GM18909 (cell line): Measurements from ENCODE around the gene VMO1.

ENCODE experiments used
- ATAC-seq: cut with Tn5 transposase; IDR thresholded peaks from one replicate; pipeline ENCODE4 v1.9.1; 2021; ENCODE audit warnings: mild to moderate bottlenecking; ENCODE audit not compliant: unreplicated experiment, poor library complexity

Gene VMO1

DNA sequence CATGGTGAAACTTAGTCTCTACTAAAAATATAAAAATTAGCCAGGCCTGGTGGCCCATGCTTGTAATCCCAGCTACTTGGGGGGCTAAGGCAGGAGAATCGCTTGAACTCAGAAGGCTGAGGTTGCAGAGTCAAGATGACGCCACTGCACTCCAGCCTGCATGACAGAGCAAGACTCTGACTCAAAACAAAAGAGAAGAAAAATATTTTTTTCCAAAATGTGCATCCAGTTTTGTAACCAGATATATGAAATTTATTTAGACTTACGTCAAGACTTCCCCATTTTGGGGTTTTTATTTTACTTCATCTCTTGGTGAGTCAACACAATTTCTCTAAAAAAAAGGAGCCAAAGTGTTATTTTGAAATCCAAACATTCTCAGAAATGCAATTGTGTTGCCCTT, 20.0 kb downstream of the VMO1 start:
- ATAC-seq: no peak

DNA sequence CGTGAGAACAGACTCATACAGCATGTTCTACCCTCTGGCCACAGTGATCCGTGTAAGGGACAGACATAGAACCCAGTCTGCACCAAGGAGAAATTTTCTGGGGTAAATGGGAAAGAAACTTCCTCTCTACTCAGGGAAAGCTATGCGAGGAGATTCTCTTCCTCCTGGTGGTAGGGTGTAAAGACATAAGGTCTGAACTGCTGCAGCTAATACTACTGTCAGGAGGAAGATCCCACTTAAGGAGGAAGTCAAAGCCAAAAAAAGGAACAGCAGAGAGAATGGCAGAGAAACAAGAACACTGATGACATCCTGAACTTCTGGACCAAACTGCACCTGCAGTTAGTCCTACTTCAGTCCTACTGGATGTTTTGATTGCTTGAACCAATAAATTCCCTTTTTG, 21.6 kb downstream of the VMO1 start:
- ATAC-seq: no peak

DNA sequence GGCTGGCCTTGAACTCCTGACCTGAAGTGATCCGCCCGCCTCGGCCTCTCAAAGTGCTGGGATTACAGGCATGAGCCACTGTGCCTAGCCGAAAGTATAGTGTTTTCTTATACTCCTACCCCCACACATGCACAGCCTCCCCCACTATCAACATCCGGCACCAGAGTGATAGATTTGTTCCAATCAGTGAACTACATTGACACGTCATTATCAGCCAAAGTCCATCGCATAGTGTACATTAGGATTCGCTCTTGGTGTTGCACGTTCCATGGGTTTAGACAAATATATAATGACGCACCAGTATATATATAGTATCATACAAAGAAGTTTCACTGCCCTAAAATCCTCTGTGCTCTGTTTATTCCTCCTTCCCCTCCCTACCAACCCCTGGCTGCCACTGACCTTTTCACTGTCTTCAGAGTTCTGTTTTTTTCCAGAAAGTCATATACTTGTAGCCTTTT, 26.4 kb downstream of the VMO1 start:
- ATAC-seq: no peak

DNA sequence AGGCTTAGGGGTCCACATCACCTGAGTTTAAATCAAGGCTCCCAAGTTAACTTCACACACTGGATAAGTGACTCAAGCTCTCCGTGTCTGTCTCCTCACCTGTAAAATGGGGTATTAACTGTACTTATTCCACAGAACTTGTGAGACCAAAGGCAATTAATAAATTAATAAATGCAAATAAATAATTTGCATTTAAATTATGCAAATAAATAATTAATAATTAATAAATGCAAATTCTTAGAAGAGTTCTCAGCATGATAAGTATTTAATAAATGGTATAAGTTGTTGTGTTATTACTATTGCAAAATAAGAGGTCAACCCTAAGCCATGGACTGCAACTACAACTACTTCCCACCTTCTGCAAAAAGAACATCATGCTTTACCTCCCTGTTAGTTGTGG, 32.8 kb downstream of the VMO1 start:
- no peak for ATAC-seq

DNA sequence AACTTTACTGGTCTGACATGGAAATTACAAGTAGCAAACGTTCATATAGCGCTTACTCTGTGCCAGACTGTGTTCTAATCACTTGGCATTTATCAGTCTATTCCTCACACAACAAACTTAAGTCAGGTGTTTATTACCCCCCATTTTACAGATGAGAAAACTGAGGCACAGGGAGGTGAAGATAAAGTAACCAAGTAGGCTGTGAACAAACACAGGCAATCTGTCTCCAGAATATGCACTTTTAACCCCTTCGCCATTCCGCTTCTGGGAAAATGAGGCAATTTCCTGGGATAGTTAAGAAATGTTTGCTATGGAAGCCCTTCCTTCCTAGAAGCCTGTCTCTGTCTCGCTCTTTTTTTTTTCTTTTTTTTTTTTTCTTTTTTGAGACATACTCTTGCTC, 34.2 kb downstream of the VMO1 start:
- ATAC-seq: no peak

DNA sequence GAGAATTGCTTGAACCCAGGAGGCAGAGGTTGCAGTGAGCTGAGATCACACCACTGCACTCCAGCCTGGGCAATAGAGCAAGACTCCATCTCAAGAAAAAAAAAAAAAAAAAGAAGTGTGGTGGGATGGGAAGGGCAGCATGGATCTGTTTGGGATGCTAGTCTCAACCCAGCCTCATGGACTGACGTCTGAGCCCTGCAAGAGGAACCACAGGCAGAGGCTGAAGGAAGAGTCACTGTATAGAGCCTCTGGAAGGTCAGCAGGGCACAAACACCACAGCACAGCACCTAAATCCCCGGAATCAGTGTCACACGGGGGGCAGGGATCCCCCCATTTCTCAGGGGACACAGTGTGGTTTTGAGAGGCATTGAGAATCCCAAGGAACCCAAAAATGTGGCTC, 35.6 kb downstream of the VMO1 start:
- no peak for ATAC-seq

DNA sequence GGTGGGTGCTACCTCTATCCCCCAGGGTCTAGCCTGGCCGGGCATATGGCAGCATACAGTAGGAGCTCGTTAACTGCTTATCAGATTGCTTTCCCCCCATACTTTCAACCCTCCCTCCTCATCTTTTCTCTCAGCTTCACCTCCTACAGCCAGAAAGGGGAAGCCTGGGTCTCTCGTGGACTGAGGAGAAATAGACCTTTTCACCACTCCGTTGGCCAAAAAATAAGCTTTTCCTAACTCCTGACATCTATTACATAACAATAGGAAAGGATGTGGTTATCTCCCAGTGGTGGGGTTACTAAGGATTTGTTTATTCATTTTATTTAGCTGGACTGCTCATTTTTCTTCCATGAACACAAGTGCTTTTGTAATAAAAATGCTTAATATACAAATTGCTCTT, 37.5 kb downstream of the VMO1 start:
- ATAC-seq: no peak

DNA sequence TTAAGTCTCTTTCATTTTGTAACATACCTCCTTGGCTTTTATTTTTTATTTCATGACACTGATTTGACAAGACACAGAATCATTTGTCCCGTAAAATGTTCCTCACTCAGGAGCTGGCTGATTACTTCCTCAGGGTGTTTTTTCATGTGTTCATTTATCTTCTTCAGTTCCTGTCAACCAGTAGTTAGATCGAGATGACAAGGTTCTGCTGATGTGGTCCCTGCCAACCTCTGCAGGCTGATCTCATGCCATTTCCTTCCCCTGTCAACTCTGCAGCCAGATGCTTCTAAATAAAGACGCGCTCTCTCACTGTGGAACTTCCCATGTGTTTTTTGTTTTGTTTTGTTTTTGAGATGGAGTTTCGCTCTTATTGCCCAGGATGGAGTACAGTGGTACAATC, 38.3 kb downstream of the VMO1 start:
- ATAC-seq: no peak

DNA sequence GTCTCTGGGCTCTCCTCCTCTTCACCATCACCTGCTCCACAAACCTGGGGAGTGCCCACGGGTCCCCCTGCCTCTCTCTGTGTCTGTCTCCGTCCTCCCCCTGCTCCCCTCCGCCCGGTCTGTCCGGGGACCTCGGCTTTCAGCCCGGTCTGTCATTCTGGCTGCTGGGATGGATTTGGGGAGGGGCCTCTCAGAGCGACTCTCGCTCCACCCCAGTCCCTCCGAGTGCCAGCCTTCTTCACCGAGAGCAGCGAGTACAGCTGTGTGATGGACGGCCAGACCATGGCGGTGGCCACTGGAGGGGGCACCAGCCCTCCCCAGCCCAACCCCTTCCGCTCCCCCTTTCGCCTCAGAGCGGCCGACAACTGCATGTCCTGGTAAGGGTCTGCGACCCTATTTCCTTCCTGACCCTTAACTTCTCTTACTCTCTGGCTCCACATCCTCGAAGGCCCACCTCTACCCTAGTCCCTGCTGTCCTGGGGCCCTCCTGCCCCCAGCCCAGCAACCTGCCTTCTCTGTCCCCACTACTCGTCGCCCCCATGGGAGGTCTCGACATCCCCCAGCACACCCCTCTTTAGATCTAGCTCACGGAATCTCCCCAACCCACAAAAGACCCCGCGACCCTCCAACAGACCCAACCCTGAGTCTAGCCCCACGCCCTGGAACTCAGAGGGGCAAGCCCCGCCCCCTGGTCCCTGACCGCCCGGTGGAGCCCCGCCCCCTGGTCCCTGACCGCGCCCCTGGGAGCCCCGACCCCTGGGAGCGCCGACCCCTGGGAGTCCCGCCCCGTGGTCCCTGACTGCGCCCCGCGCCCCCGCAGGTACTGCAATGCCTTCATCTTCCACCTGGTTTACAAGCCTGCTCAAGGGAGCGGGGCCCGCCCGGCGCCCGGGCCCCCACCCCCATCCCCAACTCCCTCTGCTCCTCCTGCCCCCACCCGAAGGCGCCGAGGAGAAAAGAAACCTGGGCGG, 40.9 kb downstream of the VMO1 start:
- no peak for ATAC-seq

DNA sequence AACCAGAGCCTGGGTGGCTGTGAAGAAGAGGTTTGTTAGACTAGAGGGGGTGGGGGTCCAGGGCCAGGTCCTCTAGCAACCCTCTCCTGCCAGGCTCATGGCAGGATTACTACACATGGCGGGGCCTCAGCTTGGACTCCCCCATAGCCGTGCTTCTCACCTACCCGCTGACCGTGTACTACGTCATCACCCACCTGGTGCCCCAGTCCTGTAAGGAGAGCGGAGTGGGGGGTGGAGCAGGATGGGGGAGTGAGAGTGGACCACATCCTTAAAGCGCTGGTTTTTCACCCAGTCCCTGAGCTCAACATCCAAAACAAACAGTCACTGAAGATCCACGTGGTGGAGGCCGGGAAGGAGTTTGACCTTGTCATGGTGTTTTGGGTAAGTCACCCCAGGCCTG, 42.3 kb downstream of the VMO1 start:
- no peak for ATAC-seq

DNA sequence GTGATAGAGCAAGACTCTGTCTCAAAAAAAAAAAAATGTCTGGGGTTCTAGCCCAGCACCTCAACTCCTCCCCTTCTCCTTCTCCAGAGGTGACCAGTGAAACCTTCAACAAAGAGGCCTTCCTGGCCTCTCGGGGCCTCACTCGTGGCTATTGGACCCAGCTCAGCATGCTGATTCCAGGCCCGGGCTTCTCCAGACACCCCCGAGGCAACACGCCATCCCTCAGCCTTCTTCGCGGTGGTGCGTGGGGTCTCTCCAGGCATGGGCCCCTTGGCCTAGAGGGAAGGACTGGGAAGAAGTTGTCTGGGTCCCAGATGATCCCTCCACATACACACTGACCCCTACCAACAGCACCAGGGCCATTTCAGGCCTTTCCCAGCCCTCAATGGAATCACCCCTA, 42.9 kb downstream of the VMO1 start:
- no peak for ATAC-seq

DNA sequence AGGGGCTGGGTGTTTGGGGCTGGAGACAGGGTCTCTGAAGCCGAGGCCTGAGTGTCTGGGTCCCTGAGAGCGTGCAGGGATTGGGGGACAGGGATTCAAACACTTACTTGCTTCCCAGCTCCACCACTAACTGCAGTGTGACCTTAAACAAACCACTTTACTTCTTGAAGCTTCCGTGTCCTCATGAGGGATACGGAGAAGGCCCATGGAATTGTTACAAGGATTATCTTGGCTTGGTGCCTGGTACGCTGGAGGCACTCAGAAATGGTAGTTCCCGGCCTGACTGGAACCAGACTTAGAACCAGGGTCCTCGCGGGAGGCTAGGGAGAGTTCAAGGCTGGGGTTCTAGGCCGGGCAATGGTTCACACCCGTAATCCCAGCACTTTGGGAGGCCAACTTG, 43.5 kb downstream of the VMO1 start:
- ATAC-seq: no peak

DNA sequence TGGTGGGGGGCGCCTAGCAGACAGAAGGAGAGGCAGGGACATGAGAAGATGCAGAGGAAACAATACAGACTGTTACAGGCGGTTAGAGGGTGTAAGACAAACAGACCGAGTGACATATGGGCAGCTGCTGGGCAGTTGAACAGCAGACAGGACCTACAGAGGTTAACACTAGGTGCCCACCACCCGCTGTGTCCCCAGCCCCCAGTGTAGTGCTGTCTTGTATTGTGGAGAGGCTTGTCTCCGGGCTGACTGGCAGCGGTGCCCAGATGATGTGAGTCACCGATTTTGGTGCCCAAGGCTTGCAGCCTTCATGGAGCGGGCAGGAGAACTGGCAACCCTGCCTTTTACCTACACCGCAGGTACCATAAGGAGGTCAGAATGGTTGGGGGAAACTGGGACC, 44.0 kb downstream of the VMO1 start:
- ATAC-seq: no peak

DNA sequence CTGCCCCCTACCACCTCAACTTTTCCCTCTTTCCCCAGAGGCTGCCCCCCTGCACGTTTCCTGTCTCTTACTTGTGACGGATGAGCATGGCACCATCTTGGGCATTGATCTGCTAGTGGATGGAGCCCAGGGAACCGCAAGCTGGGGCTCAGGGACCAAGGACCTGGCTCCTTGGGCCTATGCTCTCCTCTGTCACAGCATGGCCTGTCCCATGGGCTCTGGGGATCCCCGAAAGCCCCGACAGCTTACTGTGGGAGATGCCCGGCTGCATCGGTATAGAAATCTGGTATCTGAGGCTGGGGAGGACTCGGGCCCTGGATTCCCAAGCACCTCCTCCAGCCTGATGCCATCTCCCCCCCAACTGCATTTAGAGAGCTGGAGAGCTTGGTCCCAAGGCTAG, 44.6 kb downstream of the VMO1 start:
- no peak for ATAC-seq

DNA sequence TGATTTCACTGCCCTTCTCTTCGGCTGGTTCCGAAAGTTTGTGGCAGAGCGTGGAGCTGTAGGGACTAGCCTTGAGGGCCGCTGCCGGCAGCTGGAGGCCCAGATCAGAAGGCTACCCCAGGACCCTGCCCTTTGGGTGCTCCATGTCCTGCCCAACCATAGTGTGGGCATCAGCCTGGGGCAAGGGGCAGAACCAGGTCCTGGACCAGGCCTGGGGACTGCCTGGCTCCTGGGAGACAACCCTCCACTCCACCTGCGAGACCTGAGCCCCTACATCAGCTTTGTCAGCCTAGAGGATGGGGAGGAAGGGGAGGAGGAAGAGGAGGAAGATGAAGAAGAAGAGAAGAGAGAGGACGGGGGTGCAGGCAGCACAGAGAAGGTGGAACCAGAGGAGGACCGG, 45.6 kb downstream of the VMO1 start:
- ATAC-seq: no peak

DNA sequence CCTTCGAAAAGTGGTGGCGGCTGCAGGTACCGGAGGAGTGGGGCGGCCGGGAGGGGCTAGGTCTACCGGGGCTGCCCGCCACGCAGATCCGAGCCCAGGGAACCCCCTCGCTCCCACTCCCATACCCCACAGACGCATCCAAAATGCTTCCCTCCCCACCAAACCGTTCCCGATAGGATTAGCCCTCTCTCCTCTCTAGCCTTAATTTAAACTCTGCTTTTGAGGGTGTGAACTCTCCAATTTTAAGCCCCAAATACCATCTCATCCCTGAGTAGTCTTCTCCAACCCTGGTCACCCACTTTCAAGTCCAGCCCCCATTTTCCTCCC, 46.2 kb downstream of the VMO1 start:
- no peak for ATAC-seq

DNA sequence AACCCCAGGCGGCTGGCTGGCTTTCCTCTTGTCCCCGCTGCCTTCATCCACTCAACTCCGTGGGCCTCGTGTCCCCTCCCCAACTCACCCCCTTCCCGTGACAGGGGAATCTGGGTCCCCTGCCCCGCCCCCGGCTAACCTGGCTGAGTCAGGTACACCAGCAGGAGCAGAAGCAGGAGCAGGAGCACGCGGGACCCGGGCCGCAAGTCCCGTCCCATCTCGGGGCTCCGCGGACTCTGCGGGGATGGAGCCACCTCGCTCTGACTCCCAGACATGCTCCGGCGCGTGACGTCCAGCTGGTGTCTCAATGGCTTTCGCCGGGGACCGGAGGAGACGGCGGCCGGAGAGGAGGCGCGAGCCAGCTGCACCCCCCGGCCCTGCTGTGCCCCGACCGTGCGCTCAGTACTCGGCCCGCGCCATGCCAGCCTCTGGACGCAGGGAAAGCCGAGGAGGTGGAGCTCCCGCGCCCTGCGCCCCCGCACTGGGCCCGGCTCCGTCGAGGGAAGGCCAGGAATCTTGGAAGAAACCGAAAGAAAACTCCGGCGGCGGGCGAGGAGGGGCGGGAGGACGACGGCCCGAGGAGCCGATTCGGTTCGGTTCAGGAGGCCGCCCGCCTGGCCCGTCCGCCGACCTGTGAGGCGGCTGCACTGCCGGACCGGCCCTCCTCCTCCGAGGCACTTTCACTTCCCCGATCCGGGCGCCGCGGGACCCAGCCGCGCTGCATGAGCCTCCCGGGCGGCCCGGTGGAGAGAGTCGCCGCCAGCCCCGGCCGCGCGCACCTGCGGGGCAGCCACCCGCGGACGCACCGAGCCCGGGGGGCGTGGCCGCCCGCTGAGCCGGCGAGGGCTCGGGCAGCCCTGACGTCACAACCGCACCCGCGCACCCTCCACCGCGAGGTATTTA, 46.8 kb downstream of the VMO1 start, which contains the start of the genes CXCL16 and ZMYND15:
CXCL16 (minus strand) TSS at position 807 of the 903 bp plus-strand sequence; CDS start at position 218, 589 bp downstream.
ZMYND15 (plus strand) TSS at position 712 of the 903 bp plus-strand sequence. CDS start 716 bp downstream, outside the sequence.
- no peak for ATAC-seq

DNA sequence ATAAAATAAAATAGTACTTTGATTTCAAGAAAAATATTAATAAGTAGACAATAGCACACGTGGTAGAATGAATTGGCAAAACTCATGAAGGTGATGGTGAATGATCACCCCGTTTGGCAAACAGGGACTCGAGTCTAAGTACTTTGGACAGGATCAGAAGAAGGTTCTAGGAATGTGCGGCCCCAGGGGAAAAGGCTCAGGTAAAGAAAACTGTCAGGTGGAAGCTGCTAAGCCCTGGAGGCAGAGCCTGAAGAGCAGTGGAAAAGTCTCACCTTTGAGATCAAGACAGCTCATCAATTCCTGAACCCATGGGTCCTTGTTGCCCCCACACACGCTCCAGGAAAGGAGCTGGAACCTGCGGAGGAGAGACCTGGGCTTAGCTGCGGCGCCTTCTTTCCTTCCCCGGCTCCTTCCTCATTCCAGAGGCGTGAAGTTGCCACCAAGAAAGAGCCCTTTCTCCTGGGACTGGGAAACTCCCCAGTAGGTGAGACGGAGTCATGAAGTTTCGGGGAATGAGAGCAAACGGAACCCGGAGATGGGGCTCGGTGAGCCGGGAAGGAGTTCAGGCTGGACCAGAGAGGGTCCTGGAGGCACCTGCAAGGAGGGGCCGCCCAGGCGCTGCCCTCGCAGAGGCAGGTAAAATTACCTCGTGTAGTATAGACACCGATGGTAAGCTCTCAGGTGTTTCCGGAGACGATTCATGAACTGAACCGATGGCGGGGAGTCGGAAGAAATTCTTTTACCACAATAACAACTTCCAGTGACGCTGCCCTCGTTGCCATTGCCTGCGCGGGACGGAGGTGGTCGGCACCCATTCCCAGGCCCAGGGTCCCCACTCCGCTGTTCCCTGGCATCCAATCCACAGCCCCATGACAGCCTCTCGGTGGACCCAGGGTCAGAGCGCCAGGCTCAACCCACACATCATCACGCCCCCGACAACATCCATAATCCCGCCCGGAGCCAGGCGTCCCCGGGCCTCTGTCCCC, 47.7 kb downstream of the VMO1 start:
- ATAC-seq: no peak

DNA sequence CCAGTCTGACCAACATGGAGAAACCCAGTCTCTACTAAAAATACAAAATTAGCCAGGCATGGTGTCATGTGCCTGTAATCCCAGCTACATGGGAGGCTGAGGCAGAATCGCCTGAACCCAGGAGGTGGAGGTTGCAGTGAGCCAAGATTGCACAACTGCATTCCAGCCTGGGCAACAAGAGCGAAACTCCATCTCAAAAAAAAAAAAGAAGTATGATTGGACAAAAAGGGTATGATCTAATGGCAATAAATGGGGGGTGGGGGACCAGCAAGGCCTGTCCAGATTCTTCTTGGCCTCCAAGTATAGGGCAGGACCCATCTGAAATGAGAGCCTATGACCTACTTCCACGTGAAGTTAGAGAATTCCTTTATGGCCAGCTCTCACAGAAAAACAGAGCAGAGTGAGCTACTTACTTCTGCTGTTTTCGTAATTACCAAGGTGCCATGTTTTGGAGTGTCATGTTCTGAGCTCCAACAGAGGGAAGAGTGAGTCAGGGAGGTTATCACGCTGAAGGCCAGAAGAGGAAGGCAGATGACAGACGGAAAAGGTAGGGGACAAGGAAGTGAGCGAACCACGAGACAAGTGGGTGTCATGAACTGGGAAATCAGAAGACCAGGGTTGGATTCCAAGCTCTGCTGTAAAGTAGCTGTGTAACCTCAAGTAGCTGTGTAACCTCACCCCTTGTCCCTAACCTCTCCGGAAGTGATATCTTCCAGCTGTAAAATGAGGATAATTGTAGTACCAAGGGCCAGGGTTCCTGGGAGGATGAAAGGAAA, 50.1 kb downstream of the VMO1 start:
- ATAC-seq: no peak
